ENCODE data around the gene B4GALT1.
A peak's percentile ranks its signal among the peaks of the same experiment; 100 is the strongest.
"Not testable (repeated sequence)": the region's sequence is repeated elsewhere in the genome, so short reads cannot be mapped to it uniquely, and the experiment has no call there.

The B4GALT1 gene

GRCh38 chr9:33161589-33162132 lies 5.5 kb downstream of the B4GALT1 start:
- H3K4me3 ChIP-seq (ENCODE audit: low read depth, low read length), result peak overlapping the region; percentile 24
- TF ChIP-seq CTCF (IDR thresholded peaks at IDR 0.05; ENCODE audit: low read depth, low read length, missing control alignments), result no peak
- no peak for DNase-seq (ENCODE audit: low read depth)

- TF ChIP-seq CTCF (IDR thresholded peaks at IDR 0.05; ENCODE audit: low read depth, low read length, missing control alignments), result no peak
- no peak for DNase-seq (ENCODE audit: low read depth)
- peak overlapping the region; percentile 24 for H3K4me3 ChIP-seq (ENCODE audit: low read depth, low read length)
These were observed 6.0 kb downstream of the B4GALT1 start for GRCh38 chr9:33161011-33161588.

- H3K4me3 ChIP-seq (ENCODE audit: low read depth, low read length); DNase-seq (ENCODE audit: low read depth): not testable (repeated sequence)
These were observed 6.7 kb downstream of the B4GALT1 start for GRCh38 chr9:33160446-33160845.

- TF ChIP-seq CTCF (IDR thresholded peaks at IDR 0.05; ENCODE audit: low read depth, low read length, missing control alignments), result no peak
- DNase-seq (ENCODE audit: low read depth), result no peak
- H3K4me3 ChIP-seq (ENCODE audit: low read depth, low read length), result peak overlapping the region; percentile 24; the same call in 1 of the 2 replicates
These were observed 7.4 kb downstream of the B4GALT1 start for GRCh38 chr9:33159777-33160127.

GRCh38 chr9:33158843-33159776 lies 8.0 kb downstream of the B4GALT1 start:
- DNase-seq (ENCODE audit: low read depth), result no peak
- H3K4me3 ChIP-seq (ENCODE audit: low read depth, low read length), result peak overlapping the region; percentile 24; the same call in 1 of the 2 replicates
- no peak for TF ChIP-seq CTCF (IDR thresholded peaks at IDR 0.05; ENCODE audit: low read depth, low read length, missing control alignments)

GRCh38 chr9:33157960-33158842 lies 8.9 kb downstream of the B4GALT1 start:
- no peak for TF ChIP-seq CTCF (IDR thresholded peaks at IDR 0.05; ENCODE audit: low read depth, low read length, missing control alignments)
- no peak for DNase-seq (ENCODE audit: low read depth)
- no peak overlapping the region; the same call in 1 of the 2 replicates for H3K4me3 ChIP-seq (ENCODE audit: low read depth, low read length)

GRCh38 chr9:33155393-33155792 lies 11.7 kb downstream of the B4GALT1 start:
- no peak for TF ChIP-seq CTCF (IDR thresholded peaks at IDR 0.05; ENCODE audit: low read depth, low read length, missing control alignments)
- DNase-seq (ENCODE audit: low read depth), result no peak

More at GRCh38 chr9:33155393-33155792, 11.7 kb downstream of the B4GALT1 start:
- H3K4me3 ChIP-seq (ENCODE audit: low read depth, low read length), result no peak overlapping the region
